GM18951 (cell line): Measurements from ENCODE around the gene HSPA4.

Experiments
- POLR2A ChIP-seq: IDR thresholded peaks from 4 replicates; pipeline ENCODE4 v1.6.1; 2011; ENCODE audit warnings: mild to moderate bottlenecking; ENCODE audit not compliant: insufficient read length, insufficient read depth; ENCODE audit errors: extremely low read depth
- in situ Hi-C: fragments of 300-500 bp; cut with MboI; formaldehyde crosslinking; loops from one replicate; pipeline ENCODE4 v1.12.0; 2022; ENCODE audit warnings: low sequenced_read_pairs, mixed read lengths, inconsistent platforms; ENCODE audit not compliant: unreplicated experiment

The HSPA4 gene

DNA sequence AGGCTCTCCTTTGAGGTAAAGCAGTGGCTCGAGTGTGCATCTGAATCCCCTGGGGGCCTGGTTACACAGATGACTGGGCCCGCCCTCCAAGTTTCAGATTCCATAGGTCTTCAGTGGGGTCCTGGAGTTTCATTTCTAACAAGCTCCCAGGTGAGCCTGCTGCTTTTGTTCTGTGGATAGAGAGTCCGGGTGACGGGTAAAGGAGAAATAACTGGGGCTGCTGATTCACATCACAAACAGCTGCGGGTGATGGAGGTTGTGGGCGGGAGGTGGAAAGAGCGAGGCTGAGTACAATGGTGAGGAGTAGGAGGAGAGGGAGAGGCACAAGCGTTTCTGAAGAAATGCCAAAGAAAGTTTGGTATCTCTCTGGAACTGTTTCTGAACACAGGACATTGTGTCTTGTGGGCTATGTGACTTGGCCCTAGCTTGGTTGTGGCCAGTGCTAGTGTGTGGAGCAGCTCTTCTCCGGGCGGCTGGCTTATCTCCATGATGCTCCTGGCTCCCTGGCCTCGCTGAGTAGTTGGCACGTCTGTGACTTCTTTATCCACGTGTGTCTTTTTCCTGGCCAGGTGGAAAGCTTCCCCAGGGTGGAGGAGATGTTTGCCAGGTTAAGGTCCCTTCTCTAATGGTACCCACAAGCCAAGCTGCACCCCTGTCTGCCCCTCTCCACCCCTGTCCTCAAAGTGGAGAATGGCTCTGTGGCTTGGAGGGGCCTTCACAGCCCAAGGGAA, 61.7 kb downstream of the HSPA4 start:
- no peak for TF ChIP-seq POLR2A

DNA sequence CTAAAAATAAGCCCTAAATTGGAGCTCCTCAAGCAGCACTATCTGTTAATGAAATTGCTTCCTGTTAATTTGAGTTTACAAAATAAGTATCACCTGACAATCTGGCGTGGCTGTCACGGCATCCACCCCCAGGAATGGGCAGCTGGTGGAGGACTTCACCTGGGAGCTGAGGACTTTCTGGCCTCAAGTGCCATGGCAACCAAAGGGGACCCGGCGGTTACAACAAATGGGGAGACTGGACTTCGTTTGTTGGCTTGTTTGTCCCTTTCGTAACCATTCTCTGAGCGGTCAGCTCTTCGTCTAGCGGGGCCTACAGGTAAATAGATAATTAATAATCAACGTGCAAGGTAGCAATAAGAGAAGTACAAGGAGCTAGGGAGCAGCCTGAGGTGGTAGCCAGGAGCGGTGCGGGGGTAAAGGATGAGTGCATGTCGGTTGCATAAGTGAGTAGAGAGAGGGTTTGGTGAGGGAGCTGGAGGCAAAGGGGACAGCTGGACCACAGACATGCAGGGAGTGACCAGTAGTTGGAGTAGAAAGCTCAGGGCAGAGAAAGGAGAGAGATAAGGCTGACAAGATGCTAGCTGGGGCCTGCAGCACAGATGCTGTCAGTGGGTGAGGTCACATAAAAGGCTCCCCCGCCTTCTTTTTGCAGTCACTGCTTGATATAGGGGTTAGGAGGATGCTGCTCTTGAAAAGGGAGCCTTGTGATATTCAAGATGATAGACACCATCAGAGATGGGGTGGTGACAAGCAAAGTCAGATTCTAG, 62.5 kb downstream of the HSPA4 start:
- in situ Hi-C loops, result loop anchor here (10.0 to 25.0 kb wide), 2 partner anchors 170 to 823 kb away; no protein-coding TSS in a partner anchor
- TF ChIP-seq POLR2A, result no peak

More for the DNA sequence above, 61.7 kb downstream of the HSPA4 start:
- in situ Hi-C loops, result loop anchor here (10.0 to 25.0 kb wide), 2 partner anchors 171 to 824 kb away; no protein-coding TSS in a partner anchor

DNA sequence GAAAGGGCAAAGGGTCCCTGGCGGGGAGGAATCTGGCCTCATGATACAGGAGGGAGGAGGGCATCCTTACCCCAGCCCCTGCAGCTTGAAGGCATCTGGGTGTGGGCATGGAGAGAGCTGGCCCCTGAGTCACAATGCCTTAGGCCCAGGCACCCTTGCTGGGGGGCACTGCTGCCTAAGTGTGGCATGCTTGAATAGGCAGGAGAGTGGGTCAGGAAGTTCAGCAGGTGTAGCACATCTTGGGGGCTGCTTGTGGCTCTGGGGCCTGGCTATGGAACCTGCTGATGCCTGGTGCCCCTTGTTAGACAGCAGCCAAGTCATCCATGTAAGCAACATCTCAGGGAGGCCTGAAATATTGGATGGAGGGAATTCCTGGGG, 63.1 kb downstream of the HSPA4 start:
- TF ChIP-seq POLR2A, result no peak
- in situ Hi-C loops, result loop anchor here (10.0 to 25.0 kb wide), 2 partner anchors 170 to 822 kb away; no protein-coding TSS in a partner anchor

DNA sequence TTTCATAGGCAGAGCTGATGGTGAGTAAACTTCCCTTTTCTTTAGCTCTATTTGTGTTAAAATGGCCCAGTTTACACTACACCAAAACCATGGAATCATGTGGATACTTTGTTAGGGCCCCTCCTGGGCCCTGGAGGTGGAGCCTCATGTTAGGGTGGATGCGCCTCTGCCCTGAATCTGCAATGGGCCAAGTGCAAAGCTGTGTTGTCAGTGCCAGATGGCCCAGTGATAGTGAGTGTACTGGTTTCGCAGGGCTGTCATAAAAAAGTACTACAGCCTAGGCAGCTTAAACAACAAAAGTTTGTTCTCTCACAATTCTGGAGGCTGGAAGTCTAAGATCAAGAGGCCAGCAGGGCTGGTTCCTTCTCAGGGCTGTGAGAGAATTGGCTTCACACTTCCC, 64.8 kb downstream of the HSPA4 start:
- no peak for TF ChIP-seq POLR2A

DNA sequence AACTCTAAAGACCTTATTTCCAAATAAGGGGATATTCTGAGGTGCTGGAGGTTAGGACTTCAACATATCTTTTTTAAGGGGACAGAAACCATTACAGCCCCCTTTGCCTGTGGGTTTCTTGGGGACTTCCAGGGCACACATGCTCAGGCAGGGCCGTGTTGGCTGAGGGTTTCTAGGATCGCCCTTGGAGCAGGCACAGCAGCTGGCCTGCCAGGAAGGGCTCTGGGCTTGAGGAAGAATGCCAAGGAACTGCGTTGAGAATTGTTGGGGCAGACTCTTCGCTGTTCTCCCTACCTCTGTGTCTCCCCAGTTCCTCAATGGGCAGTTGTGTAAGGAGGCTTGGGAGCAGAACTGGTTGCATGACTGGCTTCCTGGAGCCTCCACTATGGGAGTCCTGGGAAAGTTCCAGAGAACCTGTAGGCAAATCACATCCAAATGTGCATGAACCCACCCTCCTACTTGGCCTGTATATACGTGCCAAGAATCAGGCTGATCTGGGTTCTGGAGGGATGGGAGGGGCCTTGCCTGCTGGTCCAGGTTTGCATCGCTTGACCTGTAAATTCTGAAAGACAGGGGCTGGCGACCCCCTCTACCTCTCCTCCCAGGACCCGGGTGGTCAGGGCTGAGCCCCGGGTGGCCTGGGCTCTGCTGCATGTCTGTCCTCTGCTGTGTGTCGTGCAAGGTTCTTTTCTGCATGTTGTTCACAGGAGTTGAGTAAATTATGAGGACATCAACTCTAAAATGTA, 65.5 kb downstream of the HSPA4 start:
- in situ Hi-C loops, result loop anchor here (10.0 to 25.0 kb wide), 2 partner anchors 167 to 820 kb away; no protein-coding TSS in a partner anchor
- no peak for TF ChIP-seq POLR2A

More for the DNA sequence above, 64.8 kb downstream of the HSPA4 start:
- in situ Hi-C loops, result loop anchor here (10.0 to 25.0 kb wide), 2 partner anchors 168 to 821 kb away; no protein-coding TSS in a partner anchor

DNA sequence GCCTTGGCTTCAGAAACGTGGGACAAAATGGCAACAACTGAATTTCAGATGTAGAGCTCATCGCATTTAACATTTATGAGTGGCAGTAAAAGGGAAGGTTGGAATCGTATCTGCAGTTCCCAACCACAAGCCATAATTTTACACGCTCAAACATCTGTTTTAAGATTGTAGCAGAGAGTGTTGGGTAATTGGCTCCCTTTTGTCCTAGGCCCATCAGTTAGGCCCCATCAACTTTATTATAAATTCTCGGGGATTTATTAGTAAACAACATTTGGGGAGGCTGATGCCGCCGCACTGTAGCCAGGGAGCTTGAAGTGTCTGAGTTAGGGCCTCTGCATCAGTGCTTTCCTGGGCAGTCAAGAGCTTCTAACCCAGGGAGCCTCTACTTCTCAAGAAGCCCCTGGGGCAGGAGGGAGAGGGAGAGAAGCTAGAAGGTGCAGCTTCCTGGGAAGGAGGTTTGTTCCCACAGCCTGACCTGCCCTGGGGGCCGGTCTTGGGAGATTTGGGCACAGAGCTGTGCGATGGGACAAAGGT, 66.2 kb downstream of the HSPA4 start:
- in situ Hi-C loops, result loop anchor here (10.0 to 25.0 kb wide), 2 partner anchors 167 to 819 kb away; no protein-coding TSS in a partner anchor

DNA sequence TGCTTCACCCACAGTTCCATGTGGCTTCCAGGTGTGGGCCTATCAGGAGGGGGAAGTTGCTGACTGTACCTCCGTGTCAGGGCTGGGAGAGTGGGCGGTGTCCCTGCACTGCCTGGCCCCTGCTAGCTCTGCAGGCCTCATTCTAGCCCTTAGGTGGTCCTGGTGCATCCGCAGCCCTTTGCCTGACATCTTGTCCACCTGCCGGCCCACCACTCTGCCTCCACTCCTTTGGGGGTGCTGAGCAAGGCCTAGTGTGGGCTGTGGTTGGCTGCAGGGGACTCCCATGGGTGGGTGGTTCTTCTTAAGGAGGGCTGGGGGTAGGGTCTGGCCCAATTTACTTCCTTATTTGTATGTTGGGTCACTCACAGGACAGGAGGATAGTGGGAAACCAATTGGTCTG, 66.9 kb downstream of the HSPA4 start:
- in situ Hi-C loops, result loop anchor here (10.0 to 25.0 kb wide), 2 partner anchors 166 to 819 kb away; no protein-coding TSS in a partner anchor
- no peak for TF ChIP-seq POLR2A

More for the DNA sequence above, 66.2 kb downstream of the HSPA4 start:
- no peak for TF ChIP-seq POLR2A

DNA sequence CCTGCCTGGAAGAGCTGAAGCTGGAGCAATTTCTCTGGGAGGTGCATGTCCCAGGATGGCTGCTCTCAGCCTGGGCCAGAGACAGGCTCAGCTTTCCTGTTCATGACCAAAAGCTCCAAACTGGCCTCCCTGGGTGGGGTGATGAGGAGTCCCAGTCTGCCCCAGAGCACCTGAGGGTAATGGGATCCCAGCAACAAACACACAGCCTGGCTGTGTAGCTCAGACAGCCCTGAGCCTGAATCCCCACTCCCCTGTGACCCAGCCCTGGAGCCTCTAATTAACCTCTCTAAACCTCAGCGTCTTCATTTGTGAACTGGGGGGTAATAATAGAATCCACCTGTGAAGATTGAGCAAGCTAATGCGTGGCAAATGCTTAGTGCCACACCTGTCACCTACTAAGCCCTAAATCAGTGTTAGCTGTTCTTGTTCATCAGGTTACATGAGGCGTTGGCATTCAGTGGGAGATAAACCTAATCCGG, 67.5 kb downstream of the HSPA4 start:
- no peak for TF ChIP-seq POLR2A
- in situ Hi-C loops, result loop anchor here (10.0 to 25.0 kb wide), 2 partner anchors 166 to 818 kb away; no protein-coding TSS in a partner anchor

DNA sequence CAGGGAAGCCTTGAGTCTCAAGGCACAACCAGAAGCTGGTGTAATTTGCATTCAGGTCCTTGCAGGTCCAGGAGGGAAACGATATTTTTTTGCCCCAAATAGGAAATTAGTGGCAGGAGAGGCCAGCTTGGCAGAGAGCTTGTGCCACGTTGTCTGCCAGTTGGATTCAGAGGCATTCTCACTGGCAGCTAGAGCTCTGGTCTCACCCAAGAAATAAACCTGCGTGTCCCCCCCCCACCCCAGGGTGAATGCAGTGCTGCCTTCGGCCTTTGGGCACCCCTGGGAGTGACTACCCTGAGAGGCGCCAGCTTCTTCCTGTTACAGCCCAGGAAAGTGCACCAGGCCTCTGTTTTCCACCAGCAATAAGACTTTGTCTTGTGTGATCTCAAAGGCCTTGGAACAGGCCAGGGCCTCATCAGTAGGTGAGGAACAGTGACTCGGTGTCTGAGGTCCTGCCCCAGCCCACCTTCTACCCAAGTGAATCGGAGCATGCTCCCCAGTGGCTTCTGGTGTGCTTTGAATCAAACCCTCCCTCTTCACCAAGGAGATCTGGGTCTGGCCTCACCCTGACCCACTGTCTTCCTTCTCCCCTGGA, 68.4 kb downstream of the HSPA4 start:
- TF ChIP-seq POLR2A, result no peak
- in situ Hi-C loops, result loop anchor here (25.0 kb wide), 1 partner anchor 817 kb away; no protein-coding TSS in a partner anchor

DNA sequence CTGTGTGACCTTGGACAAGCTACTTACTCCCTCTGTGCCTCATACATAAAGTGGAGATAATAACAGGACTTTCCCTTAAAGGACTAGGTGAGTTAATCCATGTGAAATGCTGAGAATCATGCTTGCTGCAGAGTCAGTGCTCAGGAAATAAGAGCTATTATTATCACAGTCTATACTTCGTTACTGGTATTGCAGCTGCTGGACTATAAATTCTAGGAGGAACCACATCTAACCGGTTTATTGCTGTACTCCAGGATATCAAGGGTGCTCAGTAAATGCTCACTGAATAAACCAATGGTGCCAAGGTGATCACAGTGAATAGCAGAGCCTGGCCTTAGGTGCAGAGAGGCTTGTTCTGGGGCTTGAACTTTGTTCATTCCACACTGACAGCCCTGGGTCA, 69.3 kb downstream of the HSPA4 start:
- in situ Hi-C loops, result loop anchor here (25.0 kb wide), 1 partner anchor 816 kb away; no protein-coding TSS in a partner anchor
- no peak for TF ChIP-seq POLR2A

DNA sequence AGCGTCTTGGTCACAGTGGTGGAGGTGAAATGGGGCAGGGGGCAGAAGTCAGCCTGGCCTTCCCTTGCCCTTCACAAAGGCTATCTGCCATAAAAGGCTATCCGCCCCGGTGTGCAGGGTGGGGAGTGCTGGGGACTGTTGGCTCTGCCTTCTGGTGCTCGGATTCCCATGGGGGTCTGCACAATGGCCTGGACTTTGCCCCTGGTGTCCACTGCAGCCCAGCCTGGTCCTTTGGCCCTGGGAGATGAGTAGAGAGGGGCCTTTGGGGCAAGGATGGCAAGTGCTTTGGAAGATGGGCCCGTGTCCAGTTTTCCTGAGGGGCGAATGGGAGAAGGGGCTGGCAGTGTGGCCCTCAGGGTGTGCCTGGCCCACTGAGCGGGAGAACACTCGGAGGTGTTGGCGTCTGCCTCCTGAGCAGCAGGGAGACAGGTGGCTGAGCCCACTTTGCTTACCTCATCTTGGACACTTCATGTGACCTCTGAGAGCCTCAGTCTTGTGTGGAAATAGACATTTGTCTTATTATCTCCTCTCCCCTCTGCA, 69.9 kb downstream of the HSPA4 start:
- no peak for TF ChIP-seq POLR2A
- in situ Hi-C loops, result loop anchor here (25.0 kb wide), 1 partner anchor 816 kb away; no protein-coding TSS in a partner anchor
